ENCODE results near the gene IDUA. TPM values are rescaled to one million over a fixed set of nuclear protein-coding genes. Genes with fewer than 3 reads are reported as not detected.

Gene IDUA
- total RNA-seq, 2 donors from 2014 or later, result 23.4 to 31.9 TPM

DNA sequence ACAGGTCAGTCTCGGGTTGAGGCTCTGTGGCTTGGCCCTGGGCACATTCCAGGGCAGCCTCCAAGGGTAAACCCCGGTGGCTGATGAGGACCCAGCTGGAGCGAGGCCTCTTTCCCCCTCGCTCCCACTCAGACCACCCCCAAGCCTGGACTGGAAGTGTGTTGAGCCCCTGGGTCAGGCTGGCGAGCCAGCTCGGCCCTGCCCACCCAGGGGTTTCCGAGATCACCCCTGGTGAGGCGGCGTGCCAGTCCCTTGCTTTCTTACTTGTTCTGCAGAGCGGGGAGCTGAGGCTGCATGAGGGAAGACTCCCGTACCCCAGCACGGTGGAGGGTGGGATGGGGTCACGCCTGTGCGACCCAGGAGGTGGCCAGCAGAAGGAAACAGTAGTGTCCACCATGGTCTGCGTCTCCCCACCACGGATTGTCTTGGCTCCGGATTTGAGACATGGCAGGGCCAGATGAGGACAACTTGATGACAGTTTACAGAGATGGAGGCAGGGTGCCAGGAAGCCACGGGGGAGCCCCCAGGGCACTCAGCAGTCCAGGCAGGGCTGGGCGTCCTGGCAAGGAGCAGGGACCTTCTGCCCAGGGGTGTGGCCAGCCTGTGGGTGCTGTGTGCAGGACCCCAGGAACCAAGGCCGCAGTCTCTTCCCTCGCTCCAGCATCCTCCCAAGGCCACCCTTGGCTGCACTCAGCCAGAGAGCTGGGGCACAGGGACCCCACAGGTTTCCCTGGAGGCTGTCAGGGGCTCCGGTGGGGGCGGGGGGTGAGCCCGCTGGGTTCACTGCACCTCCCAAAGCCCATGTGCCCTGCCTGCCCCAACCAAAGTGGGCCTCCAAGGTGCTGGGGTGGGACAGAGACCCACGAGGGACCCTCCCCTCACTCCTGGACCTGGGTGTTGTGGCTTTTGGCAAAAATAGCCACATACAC is 18.0 kb downstream of the IDUA start:
- DNase-seq (ENCODE audit: low spot score) (no peak), ATAC-seq (ENCODE audit: insufficient number of reproducible peaks, low FRiP score, low read depth) (no peak)
- Histone ChIP-seq H3K27ac (no peak overlapping the region), H3K27me3 (replicated peaks; ENCODE audit: insufficient read depth) (no peaks in the 10 kb centered on the region), H3K4me1 (ENCODE audit: control insufficient read depth in 1 of 2, low read depth in 2 of 2) (peaks cover 6 to 22% of the 10 kb centered on the region in 2 donors), H3K4me3 (no peak overlapping the region), H3K36me3 (no peaks in the 10 kb centered on the region), H3K9me3 (no peaks in the 10 kb centered on the region)
- TF ChIP-seq, protein P1, sequence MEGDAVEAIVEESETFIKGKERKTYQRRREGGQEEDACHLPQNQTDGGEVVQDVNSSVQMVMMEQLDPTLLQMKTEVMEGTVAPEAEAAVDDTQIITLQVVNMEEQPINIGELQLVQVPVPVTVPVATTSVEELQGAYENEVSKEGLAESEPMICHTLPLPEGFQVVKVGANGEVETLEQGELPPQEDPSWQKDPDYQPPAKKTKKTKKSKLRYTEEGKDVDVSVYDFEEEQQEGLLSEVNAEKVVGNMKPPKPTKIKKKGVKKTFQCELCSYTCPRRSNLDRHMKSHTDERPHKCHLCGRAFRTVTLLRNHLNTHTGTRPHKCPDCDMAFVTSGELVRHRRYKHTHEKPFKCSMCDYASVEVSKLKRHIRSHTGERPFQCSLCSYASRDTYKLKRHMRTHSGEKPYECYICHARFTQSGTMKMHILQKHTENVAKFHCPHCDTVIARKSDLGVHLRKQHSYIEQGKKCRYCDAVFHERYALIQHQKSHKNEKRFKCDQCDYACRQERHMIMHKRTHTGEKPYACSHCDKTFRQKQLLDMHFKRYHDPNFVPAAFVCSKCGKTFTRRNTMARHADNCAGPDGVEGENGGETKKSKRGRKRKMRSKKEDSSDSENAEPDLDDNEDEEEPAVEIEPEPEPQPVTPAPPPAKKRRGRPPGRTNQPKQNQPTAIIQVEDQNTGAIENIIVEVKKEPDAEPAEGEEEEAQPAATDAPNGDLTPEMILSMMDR (IDR thresholded peaks at IDR 0.05), result no peak

DNA sequence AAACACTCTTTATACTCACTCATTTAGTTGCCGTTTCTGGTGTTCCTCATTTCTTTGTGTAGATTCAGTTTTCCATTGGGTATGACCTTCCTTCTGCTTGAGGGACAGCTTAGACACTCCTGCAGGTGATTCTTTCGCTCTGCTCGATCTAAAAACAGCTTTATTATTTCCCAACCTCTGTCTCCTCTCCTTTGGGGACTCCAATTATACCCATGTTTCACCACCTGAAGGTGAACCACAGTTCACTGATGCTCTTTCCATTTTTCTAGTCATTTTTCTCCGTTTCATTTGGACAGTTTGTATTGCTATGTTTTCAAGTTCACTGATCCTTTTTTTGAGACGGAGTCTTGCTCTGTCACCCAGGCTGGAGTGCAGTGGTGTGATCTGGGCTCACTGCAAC is 20.0 kb downstream of the IDUA start:
- Histone ChIP-seq H3K4me3 (no peak overlapping the region), H3K4me1 (ENCODE audit: control insufficient read depth in 1 of 2, low read depth in 2 of 2) (peaks cover 6 to 32% of the 10 kb centered on the region in 2 donors), H3K27ac (no peak overlapping the region), H3K36me3 (no peaks in the 10 kb centered on the region), H3K27me3 (replicated peaks; ENCODE audit: insufficient read depth) (no peaks in the 10 kb centered on the region), H3K9me3 (no peaks in the 10 kb centered on the region)
- TF ChIP-seq, protein P1 (IDR thresholded peaks at IDR 0.05), result no peak
- ATAC-seq (ENCODE audit: insufficient number of reproducible peaks, low FRiP score, low read depth) (no peak), DNase-seq (ENCODE audit: low spot score) (no peak)

DNA sequence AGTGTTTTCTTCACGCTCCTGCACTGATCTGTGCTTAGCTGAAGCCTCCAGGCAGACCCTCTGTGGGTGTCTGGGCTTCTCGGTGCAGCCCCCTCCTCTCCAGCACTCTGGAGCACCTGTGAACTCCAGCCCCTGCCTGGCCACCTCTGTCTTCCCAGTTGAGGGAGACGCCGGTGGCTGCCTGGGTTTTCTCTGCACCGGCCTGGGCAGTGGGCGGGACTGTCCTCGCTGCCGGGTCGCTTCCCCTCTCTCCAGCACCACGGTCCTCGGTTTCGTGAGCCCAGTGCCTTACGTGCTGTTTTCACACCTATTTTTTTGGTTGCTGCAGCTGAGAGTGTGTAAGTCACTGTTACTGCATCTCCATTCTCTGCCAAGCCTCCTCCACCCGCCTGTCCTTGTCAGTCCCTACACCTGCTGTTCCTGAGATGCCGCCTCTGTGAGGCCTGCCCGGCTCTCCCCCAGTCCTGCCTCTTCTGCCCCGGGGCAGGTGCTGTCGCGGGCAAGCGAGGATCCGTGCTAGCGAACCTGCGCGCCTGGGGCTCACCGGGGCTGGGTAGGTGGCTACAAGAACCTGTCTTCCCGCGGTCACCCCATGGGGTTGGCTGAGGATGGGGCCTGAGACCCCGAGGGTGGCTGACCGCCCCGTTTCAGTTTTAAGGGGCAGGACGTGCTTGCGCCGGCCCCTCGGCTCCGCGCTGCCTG is 22.1 kb downstream of the IDUA start:
- ATAC-seq (ENCODE audit: insufficient number of reproducible peaks, low FRiP score, low read depth) (no peak), DNase-seq (ENCODE audit: low spot score) (no peak)
- H3K4me3 ChIP-seq, result peak overlapping the region; percentile 92
- H3K4me1 ChIP-seq (ENCODE audit: control insufficient read depth in 1 of 2, low read depth in 2 of 2), result peaks cover 4 to 39% of the 10 kb centered on the region in 2 donors
- H3K9me3 ChIP-seq, result no peaks in the 10 kb centered on the region
- H3K36me3 ChIP-seq, result no peaks in the 10 kb centered on the region
- H3K27ac ChIP-seq, result no peak overlapping the region
- TF ChIP-seq, protein P1 (IDR thresholded peaks at IDR 0.05), result no peak
- H3K27me3 ChIP-seq (replicated peaks; ENCODE audit: insufficient read depth), result no peaks in the 10 kb centered on the region

DNA sequence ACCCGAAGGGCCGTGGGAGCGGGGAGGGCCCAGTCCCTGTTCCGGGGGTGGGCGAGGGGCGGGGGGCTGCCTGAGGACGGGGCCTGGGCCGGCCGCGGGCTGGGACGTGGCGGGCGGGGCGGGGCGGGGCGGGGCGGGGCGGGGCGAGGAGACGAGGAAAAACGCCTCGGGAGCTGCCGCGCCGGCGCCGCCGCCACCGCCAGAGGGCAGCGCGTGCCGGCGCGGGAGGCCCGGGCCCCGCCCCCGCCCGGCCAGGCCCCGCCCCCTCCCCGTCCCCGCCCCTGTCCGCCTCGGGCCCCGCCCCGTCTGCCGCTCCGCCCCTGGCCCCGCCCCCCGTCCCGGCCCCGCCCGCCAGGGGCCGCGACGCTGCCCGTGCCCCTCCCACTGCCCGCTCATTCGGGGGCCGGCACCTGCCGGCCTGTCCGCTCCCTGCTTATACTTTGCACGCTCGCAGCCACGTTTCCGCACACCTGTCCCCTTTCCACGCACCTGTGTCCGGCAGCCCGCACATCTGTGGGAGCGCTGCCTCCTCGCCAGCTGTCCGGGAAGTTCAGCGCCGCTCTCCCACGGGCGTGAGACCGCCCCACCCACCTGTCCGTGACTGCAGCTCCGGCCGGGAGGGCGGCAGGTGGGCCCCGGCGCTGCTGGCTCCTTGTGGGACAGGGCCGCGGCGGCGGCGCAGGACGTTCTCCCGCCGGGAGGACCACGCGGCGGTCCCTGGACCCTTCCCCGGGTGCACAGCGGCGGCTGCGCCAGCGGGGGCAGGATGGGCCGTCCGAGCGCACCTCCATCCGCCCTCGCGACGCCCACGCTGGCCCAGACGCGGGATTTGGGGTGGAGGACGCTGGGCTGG is 22.9 kb downstream of the IDUA start:
- Histone ChIP-seq H3K36me3 (no peaks in the 10 kb centered on the region), H3K27me3 (replicated peaks; ENCODE audit: insufficient read depth) (no peaks in the 10 kb centered on the region), H3K9me3 (no peaks in the 10 kb centered on the region), H3K4me3 (peak overlapping the region; percentile 94), H3K27ac (peak overlapping the region; percentile 79 to 92), H3K4me1 (ENCODE audit: control insufficient read depth in 1 of 2, low read depth in 2 of 2) (peaks cover 4 to 39% of the 10 kb centered on the region in 2 donors)
- peak; percentile 40 for ATAC-seq (ENCODE audit: insufficient number of reproducible peaks, low FRiP score, low read depth)
- DNase-seq (ENCODE audit: low spot score), result no peak
- TF ChIP-seq, protein P1 (IDR thresholded peaks at IDR 0.05), result no peak

All from thoracic aorta (tissue), 2 donors.